DND-41 (cell line): ENCODE data around the gene RASSF6.

Experiments
- ATAC-seq: fragments of 200-7000 bp; cut with Tn5 transposase; 3 replicates; pipeline ENCODE4 v1.9.1; 2021; ENCODE audit warnings: low read depth; ENCODE audit not compliant: insufficient read depth
- DNase-seq: peaks from one replicate; pipeline ENCODE4 v3.0.0-alpha.2; 2020
- H2AFZ ChIP-seq: 2 replicates; pipeline ENCODE4 v1.6.0; 2012; ENCODE audit warnings: low read depth, low read length
- H3K27ac ChIP-seq: 2 replicates; pipeline ENCODE4 v1.5.1; 2012; ENCODE audit warnings: low read length, inconsistent platforms
- H3K27me3 ChIP-seq: fragments of 200-600 bp; sonication (generic); 2 replicates; pipeline ENCODE4 v1.6.0; 2012; ENCODE audit warnings: low read length, mild to moderate bottlenecking, inconsistent platforms; ENCODE audit not compliant: insufficient read depth, poor library complexity
- H3K36me3 ChIP-seq: 2 replicates; pipeline ENCODE4 v1.5.1; 2012; ENCODE audit warnings: low read length, inconsistent platforms; ENCODE audit not compliant: insufficient read depth
- H3K4me1 ChIP-seq: 2 replicates; pipeline ENCODE4 v1.5.1; 2012; ENCODE audit warnings: mild to moderate bottlenecking, low read length; ENCODE audit not compliant: insufficient read depth
- H3K4me2 ChIP-seq: 2 replicates; pipeline ENCODE4 v1.6.0; 2012; ENCODE audit warnings: mild to moderate bottlenecking, moderate library complexity, low read length, inconsistent platforms; ENCODE audit not compliant: insufficient read depth
- H3K4me3 ChIP-seq, 2 experiments: fragments of 200-600 bp in 1 of 2; shearing (Covaris generic) in 1 of 2; 2 replicates each; pipeline ENCODE4 v1.5.1; 2012 to 2016; ENCODE audit warnings: inconsistent platforms in 2 of 2, low read length in 2 of 2, mild to moderate bottlenecking in 2 of 2, low read depth in 1 of 2, moderate library complexity in 1 of 2
- H3K79me2 ChIP-seq: 2 replicates; pipeline ENCODE4 v1.6.0; 2012; ENCODE audit warnings: low read length, inconsistent platforms; ENCODE audit not compliant: insufficient read depth
- H3K9ac ChIP-seq: 2 replicates; pipeline ENCODE4 v1.6.0; 2012; ENCODE audit warnings: low read depth, mild to moderate bottlenecking, inconsistent platforms, low read length, moderate library complexity
- H3K9me3 ChIP-seq: 2 replicates; pipeline ENCODE4 v1.5.1; 2012; ENCODE audit warnings: low read length, moderate library complexity, mild to moderate bottlenecking, inconsistent platforms; ENCODE audit not compliant: insufficient read depth, severe bottlenecking
- H4K20me1 ChIP-seq: 2 replicates; pipeline ENCODE4 v1.6.0; 2012; ENCODE audit warnings: low read length; ENCODE audit not compliant: insufficient read depth
- EZH2 ChIP-seq: IDR thresholded peaks from 3 replicates; pipeline ENCODE4 v1.6.1; 2012; ENCODE audit warnings: borderline replicate concordance, low read depth, mild to moderate bottlenecking, moderate library complexity, low read length, inconsistent platforms; ENCODE audit not compliant: severe bottlenecking
- TF ChIP-seq, protein P1 (sequence below): IDR thresholded peaks from 2 replicates; pipeline ENCODE4 v1.5.1; 2012; ENCODE audit warnings: borderline replicate concordance, low read length, moderate library complexity, mild to moderate bottlenecking; ENCODE audit not compliant: poor library complexity, severe bottlenecking; ENCODE audit errors: extremely low read depth

Gene RASSF6

DNA sequence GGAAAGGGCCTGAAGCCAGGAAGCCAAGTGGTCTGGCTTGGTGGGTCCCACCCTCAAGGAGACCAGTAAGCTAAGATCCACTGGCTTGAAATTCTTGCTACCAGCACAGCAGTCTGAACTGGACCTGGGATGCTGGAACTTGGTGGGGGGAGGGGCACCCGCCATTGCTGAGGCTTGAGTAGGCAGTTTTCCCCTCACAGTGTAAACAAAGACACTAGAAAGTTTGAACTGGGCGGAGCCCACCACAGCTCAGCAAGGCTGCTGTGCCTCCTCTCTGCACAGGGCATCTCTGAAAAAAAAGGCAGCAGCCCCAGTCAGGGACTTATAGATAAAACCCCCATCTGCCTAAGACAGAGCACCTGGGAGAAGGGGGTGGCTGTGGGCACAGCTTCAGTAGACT lies 75.6 kb downstream of the RASSF6 start:
- no peaks in the 10 kb centered on the region for H3K9me3 ChIP-seq
- no peak for ATAC-seq
- H3K36me3 ChIP-seq: no peaks in the 10 kb centered on the region
- no peaks in the 10 kb centered on the region for H3K79me2 ChIP-seq
- H3K9ac ChIP-seq: no peak overlapping the region
- H3K27me3 ChIP-seq: no peaks in the 10 kb centered on the region
- H4K20me1 ChIP-seq: no peaks in the 10 kb centered on the region
- 0 out of 2 replicates have a peak, but pooled peaks cover 4% of the 10 kb centered on the region for H3K4me1 ChIP-seq
- no peak overlapping the region for H3K27ac ChIP-seq
- no peak for TF ChIP-seq EZH2
- TF ChIP-seq, protein P1, sequence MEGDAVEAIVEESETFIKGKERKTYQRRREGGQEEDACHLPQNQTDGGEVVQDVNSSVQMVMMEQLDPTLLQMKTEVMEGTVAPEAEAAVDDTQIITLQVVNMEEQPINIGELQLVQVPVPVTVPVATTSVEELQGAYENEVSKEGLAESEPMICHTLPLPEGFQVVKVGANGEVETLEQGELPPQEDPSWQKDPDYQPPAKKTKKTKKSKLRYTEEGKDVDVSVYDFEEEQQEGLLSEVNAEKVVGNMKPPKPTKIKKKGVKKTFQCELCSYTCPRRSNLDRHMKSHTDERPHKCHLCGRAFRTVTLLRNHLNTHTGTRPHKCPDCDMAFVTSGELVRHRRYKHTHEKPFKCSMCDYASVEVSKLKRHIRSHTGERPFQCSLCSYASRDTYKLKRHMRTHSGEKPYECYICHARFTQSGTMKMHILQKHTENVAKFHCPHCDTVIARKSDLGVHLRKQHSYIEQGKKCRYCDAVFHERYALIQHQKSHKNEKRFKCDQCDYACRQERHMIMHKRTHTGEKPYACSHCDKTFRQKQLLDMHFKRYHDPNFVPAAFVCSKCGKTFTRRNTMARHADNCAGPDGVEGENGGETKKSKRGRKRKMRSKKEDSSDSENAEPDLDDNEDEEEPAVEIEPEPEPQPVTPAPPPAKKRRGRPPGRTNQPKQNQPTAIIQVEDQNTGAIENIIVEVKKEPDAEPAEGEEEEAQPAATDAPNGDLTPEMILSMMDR: no peak
- DNase-seq: no peak
- H3K4me2 ChIP-seq: no peak overlapping the region
- H2AFZ ChIP-seq: no peak overlapping the region
- no peak overlapping the region for H3K4me3 ChIP-seq

DNA sequence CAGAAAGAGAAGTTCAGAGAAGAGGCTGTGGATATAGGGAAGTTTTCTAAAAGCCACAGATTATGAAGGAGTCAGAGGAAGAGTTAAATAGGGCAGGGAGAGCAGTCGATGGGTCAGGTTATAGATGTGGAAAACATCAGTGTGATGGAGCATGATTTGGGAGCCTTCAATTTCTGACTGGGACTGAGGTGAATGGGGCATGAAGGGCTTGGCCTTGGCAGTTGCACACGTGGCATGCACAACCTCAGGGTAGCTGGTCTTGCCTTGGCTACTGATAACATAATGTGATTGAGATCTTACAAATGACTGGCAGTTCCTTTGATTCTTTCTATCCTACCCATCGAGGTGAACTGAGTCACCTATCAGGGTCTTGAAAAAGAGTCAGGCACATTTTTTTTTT lies 79.0 kb downstream of the RASSF6 start:
- ATAC-seq (no peak), DNase-seq (no peak)
- no peak overlapping the region for H3K4me3 ChIP-seq
- no peak overlapping the region for H3K4me2 ChIP-seq
- H4K20me1 ChIP-seq: no peaks in the 10 kb centered on the region
- no peaks in the 10 kb centered on the region for H3K36me3 ChIP-seq
- no peak overlapping the region for H3K27ac ChIP-seq
- H3K9me3 ChIP-seq: no peaks in the 10 kb centered on the region
- no peaks in the 10 kb centered on the region for H3K27me3 ChIP-seq
- H2AFZ ChIP-seq: no peak overlapping the region
- 0 out of 2 replicates have a peak, but pooled peaks cover 4% of the 10 kb centered on the region for H3K4me1 ChIP-seq
- no peak overlapping the region for H3K9ac ChIP-seq
- H3K79me2 ChIP-seq: no peaks in the 10 kb centered on the region
- TF ChIP-seq, protein P1: no peak
- no peak for TF ChIP-seq EZH2

DNA sequence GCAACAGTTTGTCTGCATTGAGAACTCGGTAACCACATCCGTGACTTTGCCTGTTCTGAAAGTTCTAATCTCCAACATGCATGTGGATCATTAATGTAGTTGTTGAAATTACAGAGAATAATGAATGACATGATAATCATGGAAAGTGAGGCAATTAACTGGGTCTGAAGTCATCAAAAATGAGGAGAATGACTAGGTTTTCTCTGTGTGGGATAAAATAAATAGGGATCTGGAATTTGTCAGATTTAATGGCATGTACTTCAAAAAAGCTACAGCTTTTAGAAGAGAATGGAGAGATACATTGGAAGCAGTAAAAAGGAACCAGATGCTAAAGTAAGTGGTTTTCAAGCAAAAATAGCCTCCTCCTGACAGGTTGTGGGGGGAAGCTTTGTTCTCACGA lies 79.4 kb downstream of the RASSF6 start:
- no peaks in the 10 kb centered on the region for H3K27me3 ChIP-seq
- H4K20me1 ChIP-seq: no peaks in the 10 kb centered on the region
- no peak for ATAC-seq
- H3K9me3 ChIP-seq: no peaks in the 10 kb centered on the region
- no peak for DNase-seq
- no peak overlapping the region for H3K27ac ChIP-seq
- H3K4me2 ChIP-seq: no peak overlapping the region
- no peak overlapping the region for H3K9ac ChIP-seq
- no peaks in the 10 kb centered on the region for H3K36me3 ChIP-seq
- no peak overlapping the region for H3K4me3 ChIP-seq
- TF ChIP-seq, protein P1: no peak
- no peak for TF ChIP-seq EZH2
- H3K4me1 ChIP-seq: 0 out of 2 replicates have a peak, but pooled peaks cover 4% of the 10 kb centered on the region
- no peak overlapping the region for H2AFZ ChIP-seq
- H3K79me2 ChIP-seq: no peaks in the 10 kb centered on the region

DNA sequence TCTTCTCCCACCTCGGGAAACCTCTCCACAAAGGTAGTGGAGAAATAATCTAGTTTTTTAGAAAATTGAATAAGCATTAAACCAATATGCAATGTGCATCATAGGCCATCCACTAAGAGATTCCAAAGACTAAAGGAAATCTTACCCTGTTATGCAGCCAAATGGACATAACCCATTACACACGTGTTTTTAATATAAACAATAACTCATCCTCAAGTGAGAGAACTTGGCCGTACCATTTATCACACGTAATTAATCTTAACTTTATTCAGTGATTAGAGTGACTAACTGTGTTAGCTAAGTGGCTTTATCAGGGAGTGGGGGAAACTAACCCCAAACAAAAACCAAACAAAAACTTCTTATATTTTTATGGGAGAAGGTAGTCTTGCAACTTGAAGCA lies 80.8 kb downstream of the RASSF6 start:
- Histone ChIP-seq H3K9ac (no peak overlapping the region), H3K4me1 (no peaks in the 10 kb centered on the region), H3K4me2 (no peak overlapping the region), H3K27me3 (no peaks in the 10 kb centered on the region), H3K36me3 (no peaks in the 10 kb centered on the region), H4K20me1 (no peaks in the 10 kb centered on the region), H3K79me2 (no peaks in the 10 kb centered on the region), H2AFZ (no peak overlapping the region), H3K9me3 (no peaks in the 10 kb centered on the region), H3K4me3 (no peak overlapping the region), H3K27ac (no peak overlapping the region)
- no peak for ATAC-seq
- DNase-seq: no peak
- TF ChIP-seq EZH2: no peak
- TF ChIP-seq, protein P1: no peak
